AG09309 (cell line): ENCODE data around the gene KIF3B.
A peak's percentile ranks its signal among the peaks of the same experiment; 100 is the strongest.
"Not testable (repeated sequence)": the region's sequence is repeated elsewhere in the genome, so short reads cannot be mapped to it uniquely, and the experiment has no call there.

ENCODE experiments used
- DNase-seq: peaks from one replicate; pipeline ENCODE4 v3.0.0-alpha.2; 2010; ENCODE audit warnings: low read depth
- H3K4me3 ChIP-seq: 2 replicates; pipeline ENCODE4 v1.5.1; 2011; ENCODE audit warnings: mild to moderate bottlenecking, low read depth, low read length, moderate library complexity; ENCODE audit not compliant: control insufficient read depth
- CTCF ChIP-seq: IDR thresholded peaks from 2 replicates; pipeline ENCODE4 v1.5.1; 2011; ENCODE audit warnings: mild to moderate bottlenecking, low read depth, low read length, inconsistent platforms; ENCODE audit not compliant: insufficient read depth, control insufficient read depth; ENCODE audit errors: missing control alignments

KIF3B gene

GRCh38 chr20:32271620-32272019 lies 5.8 kb upstream of the KIF3B start:
- no peak for TF ChIP-seq CTCF
- DNase-seq, result no peak
- H3K4me3 ChIP-seq, result no peak overlapping the region

DNA sequence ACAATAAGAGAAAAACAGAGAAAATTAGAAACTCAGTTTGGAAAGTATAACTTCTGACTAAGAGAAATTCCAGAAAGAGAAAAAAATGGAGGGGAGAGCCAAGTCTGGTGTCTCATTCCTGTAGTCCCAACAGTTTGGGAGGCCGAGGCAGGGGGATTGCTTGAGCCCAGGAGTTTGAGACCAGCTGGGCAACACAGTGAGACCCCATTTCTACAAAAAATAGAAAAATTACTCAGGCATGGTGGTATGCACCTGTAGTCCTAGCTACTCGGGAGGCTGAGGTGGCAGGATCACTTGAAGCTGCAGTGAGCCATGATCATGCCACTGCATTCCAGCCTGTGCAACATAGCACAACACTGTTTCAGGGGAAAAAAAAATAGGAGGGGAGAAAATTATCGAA lies 3.1 kb upstream of the KIF3B start:
- TF ChIP-seq CTCF, result no peak
- H3K4me3 ChIP-seq, result no peak overlapping the region
- DNase-seq, result no peak

GRCh38 chr20:32275163-32275562 lies 2.3 kb upstream of the KIF3B start:
- not testable (repeated sequence) for DNase-seq, H3K4me3 ChIP-seq

DNA sequence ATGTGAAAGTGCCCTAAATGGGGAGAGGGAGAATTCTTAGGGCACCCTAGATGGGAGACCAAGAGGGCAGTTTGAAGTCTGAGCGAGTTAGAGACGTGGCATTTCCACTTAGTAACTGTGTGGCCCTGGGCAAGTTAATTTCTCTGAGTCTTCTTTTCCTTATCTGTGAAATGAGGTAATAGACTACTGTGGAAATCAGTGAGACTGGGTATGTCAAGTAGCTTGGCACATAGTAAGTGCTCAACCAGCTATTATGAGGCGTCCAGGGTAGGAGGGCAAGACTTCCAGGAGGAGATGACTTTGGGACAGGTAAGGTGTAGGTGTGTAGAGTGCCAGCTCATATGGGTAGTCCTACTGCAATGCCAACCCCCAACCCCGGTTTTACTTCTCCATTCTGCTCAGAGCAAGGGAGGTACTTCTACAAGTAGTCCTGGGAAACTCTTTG lies 770 bp downstream of the KIF3B start:
- H3K4me3 ChIP-seq, result peak overlapping the region; percentile 99
- no peak for TF ChIP-seq CTCF
- no peak for DNase-seq

DNA sequence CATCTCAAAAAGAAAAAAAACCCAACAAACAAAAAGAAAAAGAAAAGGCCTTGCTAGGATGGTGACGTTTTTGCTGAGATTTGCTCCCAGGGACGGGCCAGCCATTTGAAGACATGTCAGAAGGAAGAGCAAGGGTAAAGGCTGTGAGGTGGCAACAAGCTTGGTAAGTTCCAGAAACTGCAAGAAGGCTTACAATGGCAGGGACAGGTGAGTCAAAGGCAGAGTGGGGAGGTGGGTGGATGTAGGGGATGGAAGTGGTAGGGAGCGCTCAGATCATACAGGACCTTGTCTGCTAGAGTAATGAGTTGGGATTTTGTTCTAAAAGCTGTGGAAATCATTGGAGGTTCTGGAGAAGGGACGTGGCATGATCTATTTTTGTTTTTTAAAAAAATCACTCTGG lies 4.3 kb downstream of the KIF3B start:
- DNase-seq, result no peak
- H3K4me3 ChIP-seq, result no peak overlapping the region
- TF ChIP-seq CTCF, result no peak

GRCh38 chr20:32282461-32282860 lies 5.0 kb downstream of the KIF3B start:
- no peak for DNase-seq
- TF ChIP-seq CTCF, result no peak
- no peak overlapping the region for H3K4me3 ChIP-seq

DNA sequence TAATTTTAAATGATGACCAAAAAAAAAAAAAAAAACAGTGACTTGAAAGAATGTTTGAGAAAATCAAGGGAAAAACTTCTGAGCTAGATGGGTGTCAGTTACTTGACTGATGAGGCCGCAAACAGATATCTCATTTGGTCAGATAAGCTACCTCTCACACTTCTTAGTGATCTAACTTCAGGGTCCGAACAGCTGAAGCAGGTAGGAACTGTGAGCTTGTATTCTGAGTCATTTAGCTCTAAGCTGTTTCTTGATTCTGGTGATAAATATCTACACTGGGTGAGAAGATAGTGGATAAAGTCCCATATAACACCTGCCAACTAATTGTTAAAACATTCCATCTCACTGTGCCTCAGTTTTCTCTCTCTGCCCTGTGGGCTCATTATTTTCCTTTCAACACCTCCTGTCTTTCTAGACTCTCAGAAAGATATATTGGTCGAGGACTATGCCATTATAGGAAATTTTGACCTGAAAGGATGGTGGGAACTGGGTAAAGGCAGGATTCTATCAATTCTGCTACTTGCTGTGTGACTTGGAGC lies 7.7 kb downstream of the KIF3B start:
- TF ChIP-seq CTCF, result no peak
- H3K4me3 ChIP-seq, result no peak overlapping the region
- no peak for DNase-seq
